HCT116 (cell line): Measurements from ENCODE around the gene NOLC1. TPM values are rescaled to one million over a fixed set of nuclear protein-coding genes. Genes with fewer than 3 reads are reported as not detected.

Experiments
- ATAC-seq: fragments of 200-7000 bp; cut with Tn5 transposase; 2 replicates; pipeline ENCODE4 v1.9.1; 2020; ENCODE audit warnings: mild to moderate bottlenecking, moderate library complexity
- BruUV-seq: library from RNA; stranded (reverse); fragments of 400-500 nt; replicated peaks from 2 replicates; lab custom pipeline; 2021; lab: Mats Ljungman, UMichigan
- CTCF ChIA-PET: fragments of 300-600 bp; sonication (Branson Sonifier 250); formaldehyde crosslinking; loops from one replicate; lab custom pipeline; 2021; ENCODE audit warnings: antibody characterized with exemption; lab: Charles Lee
- POLR2A ChIA-PET: fragments of 300-600, 350-600 bp; sonication (Branson Sonifier 250); formaldehyde crosslinking; loops from one replicate; lab custom pipeline; 2021; ENCODE audit warnings: antibody characterized with exemption; lab: Charles Lee
- RAD21 ChIA-PET, 2 experiments: fragments of 300-600 bp; sonication (Branson Sonifier 250); formaldehyde crosslinking; loops; one replicate each; lab custom pipeline; 2023; ENCODE audit warnings: low total read pairs in 2 of 2; ENCODE audit not compliant: uncharacterized antibody in 2 of 2, unreplicated experiment in 2 of 2, low non-redundant PET in 1 of 2; lab: Charles Lee
- DNase-seq: peaks from one replicate; pipeline ENCODE4 v3.0.0-alpha.2; 2010; ENCODE audit warnings: low read depth, low spot score
- H2AFZ ChIP-seq: fragments of 200-600 bp; shearing (Covaris generic), sonication (generic); 2 replicates; pipeline ENCODE4 v1.6.1; 2017; ENCODE audit warnings: low read depth, mixed run types, mixed read lengths, antibody characterized with exemption, low read length; ENCODE audit not compliant: poor library complexity, severe bottlenecking
- H3K27ac ChIP-seq: 2 replicates; pipeline ENCODE4 v1.5.1; 2012; ENCODE audit warnings: low read depth, low read length
- H3K27me3 ChIP-seq: fragments of 200-600 bp; sonication (generic); 2 replicates; pipeline ENCODE4 v1.6.1; 2016; ENCODE audit warnings: mixed run types, low read length, mixed read lengths; ENCODE audit not compliant: insufficient read depth
- H3K36me3 ChIP-seq, 2 experiments: fragments of 200-500 bp in 1 of 2; fragments of 200-600 bp in 1 of 2; sonication (Bioruptor generic) in 1 of 2; sonication (generic) in 1 of 2; 2 replicates each; pipeline versions ENCODE4 v1.5.1 to v1.6.1; 2014 to 2016; ENCODE audit warnings: low read length in 2 of 2, inconsistent platforms in 1 of 2, mixed read lengths in 1 of 2, mixed run types in 1 of 2; ENCODE audit not compliant: insufficient read depth in 2 of 2, control insufficient read depth in 1 of 2
- H3K4me1 ChIP-seq, 2 experiments: fragments of 200-600 bp in 1 of 2; sonication (generic) in 1 of 2; 2 replicates each; pipeline versions ENCODE4 v1.5.1 to v1.6.1; 2012 to 2017; ENCODE audit warnings: low read length in 2 of 2, inconsistent platforms in 1 of 2, mild to moderate bottlenecking in 1 of 2, mixed read lengths in 1 of 2, mixed run types in 1 of 2, moderate library complexity in 1 of 2; ENCODE audit not compliant: insufficient read depth in 2 of 2, control insufficient read depth in 1 of 2
- H3K4me2 ChIP-seq: fragments of 200-600 bp; sonication (generic); 2 replicates; pipeline ENCODE4 v1.6.1; 2017; ENCODE audit warnings: mixed run types, low read length, mixed read lengths
- H3K4me3 ChIP-seq, 2 experiments: fragments of 200-600 bp in 1 of 2; sonication (generic) in 1 of 2; replicated peaks in 1 of 2; 2 replicates each; pipeline ENCODE4 v1.5.1; 2011 to 2016; ENCODE audit warnings: low read length in 2 of 2, control low read depth in 1 of 2, low read depth in 1 of 2, mild to moderate bottlenecking in 1 of 2, mixed read lengths in 1 of 2, mixed run types in 1 of 2
- H3K79me2 ChIP-seq: fragments of 200-600 bp; sonication (generic); 2 replicates; pipeline ENCODE4 v1.6.1; 2017; ENCODE audit warnings: mild to moderate bottlenecking, mixed run types, low read length, moderate library complexity, mixed read lengths; ENCODE audit not compliant: insufficient read depth
- H3K9ac ChIP-seq: fragments of 200-600 bp; sonication (generic); 2 replicates; pipeline ENCODE4 v1.6.1; 2016; ENCODE audit warnings: low read length, mixed read lengths
- H3K9me2 ChIP-seq: fragments of 200-600 bp; sonication (generic), shearing (Covaris generic); 2 replicates; pipeline ENCODE4 v1.6.1; 2017; ENCODE audit warnings: mixed run types, mild to moderate bottlenecking, moderate library complexity; ENCODE audit not compliant: insufficient read depth
- H3K9me3 ChIP-seq, 2 experiments: fragments of 200-500 bp in 1 of 2; fragments of 200-600 bp in 1 of 2; sonication (Bioruptor generic) in 1 of 2; sonication (generic) in 1 of 2; 2 replicates each; pipeline ENCODE4 v1.6.1; 2014 to 2017; ENCODE audit warnings: low read length in 2 of 2, mixed read lengths in 2 of 2, inconsistent platforms in 1 of 2, low read depth in 1 of 2, mild to moderate bottlenecking in 1 of 2, mixed run types in 1 of 2, moderate library complexity in 1 of 2; ENCODE audit not compliant: control insufficient read depth in 1 of 2, insufficient read depth in 1 of 2
- H4K20me1 ChIP-seq: fragments of 200-600 bp; sonication (generic), shearing (Covaris generic); 2 replicates; pipeline ENCODE4 v1.6.1; 2017; ENCODE audit warnings: mixed run types, mild to moderate bottlenecking, moderate library complexity; ENCODE audit not compliant: insufficient read depth
- EGR1 ChIP-seq: IDR thresholded peaks from 2 replicates; pipeline ENCODE4 v1.6.1; 2012; ENCODE audit warnings: low read depth
- SP1 ChIP-seq: IDR thresholded peaks from 2 replicates; pipeline ENCODE4 v1.6.1; 2012; ENCODE audit warnings: low read depth
- YY1 ChIP-seq: IDR thresholded peaks from 2 replicates; pipeline ENCODE4 v1.6.1; 2011; ENCODE audit warnings: low read length, low read depth, moderate library complexity, mild to moderate bottlenecking; ENCODE audit not compliant: insufficient replicate concordance; ENCODE audit errors: extremely low read depth
- ZNF274 ChIP-seq: fragments of 200-500 bp; sonication (Bioruptor generic); IDR thresholded peaks from 2 replicates; pipeline ENCODE4 v1.6.1; 2014; ENCODE audit warnings: mild to moderate bottlenecking, low read depth, low read length, inconsistent platforms
- intact Hi-C: fragments of 100-400 bp; cut with micrococcal nuclease; formaldehyde crosslinking; loops from 2 replicates; pipeline ENCODE4 v1.10.0; 2022
- total RNA-seq: library from RNA; stranded (reverse); gene quantifications from one replicate; pipeline ENCODE4 v1.2.1, GENCODE V29; 2021; ENCODE audit not compliant: unreplicated experiment
- TF ChIP-seq, protein P1 (sequence below): IDR thresholded peaks from 2 replicates; pipeline ENCODE4 v1.6.1; 2012
- TF ChIP-seq, protein P2 (sequence below): IDR thresholded peaks from 2 replicates; pipeline ENCODE4 v1.6.1; 2012

NOLC1 gene
- total RNA-seq, 1 experiment from 2014 or later = 231 TPM

DNA sequence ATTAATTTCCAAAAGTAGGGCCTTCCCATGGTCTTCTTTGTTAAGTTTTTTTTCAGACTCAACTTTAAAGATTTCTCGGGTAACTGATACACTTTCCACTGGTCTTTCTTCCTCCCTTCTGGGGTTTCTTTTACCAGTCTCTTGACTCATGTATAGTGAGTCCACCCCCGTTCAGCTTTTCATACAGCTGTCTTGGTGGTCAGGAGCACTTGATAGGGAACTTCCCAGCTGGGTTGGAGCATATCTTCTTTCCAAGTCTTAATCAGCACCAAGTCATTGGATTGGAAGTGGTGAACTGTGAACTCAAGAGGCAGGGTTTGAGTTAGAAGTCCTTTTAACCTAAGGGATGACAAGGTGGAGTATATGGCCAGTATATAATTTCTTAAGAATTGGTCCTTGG lies 44.7 kb downstream of the NOLC1 start:
- ChIA-PET CTCF (no interaction called here), RAD21 (no interaction called here), POLR2A (no interaction called here)
- H3K9me3 ChIP-seq = peaks cover 4 to 9% of the 10 kb centered on the region in 2 experiments; a peak in 2 of 4 replicates
- no peaks in the 10 kb centered on the region for H4K20me1 ChIP-seq
- no peaks in the 10 kb centered on the region for H3K9me2 ChIP-seq
- ATAC-seq (no peak), DNase-seq (no peak)
- H2AFZ ChIP-seq = no peak overlapping the region
- intact Hi-C loops = no loop called here
- TF ChIP-seq, protein P1, sequence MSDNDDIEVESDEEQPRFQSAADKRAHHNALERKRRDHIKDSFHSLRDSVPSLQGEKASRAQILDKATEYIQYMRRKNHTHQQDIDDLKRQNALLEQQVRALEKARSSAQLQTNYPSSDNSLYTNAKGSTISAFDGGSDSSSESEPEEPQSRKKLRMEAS = no peak
- TF ChIP-seq, protein P2, sequence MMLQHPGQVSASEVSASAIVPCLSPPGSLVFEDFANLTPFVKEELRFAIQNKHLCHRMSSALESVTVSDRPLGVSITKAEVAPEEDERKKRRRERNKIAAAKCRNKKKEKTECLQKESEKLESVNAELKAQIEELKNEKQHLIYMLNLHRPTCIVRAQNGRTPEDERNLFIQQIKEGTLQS = no peak
- TF ChIP-seq ZNF274 (no peak), YY1 (no peak)
- no peaks in the 10 kb centered on the region for H3K79me2 ChIP-seq
- H3K36me3 ChIP-seq = peaks cover 0 to 5% of the 10 kb centered on the region in 2 experiments; a peak in 1 of 4 replicates
- peaks cover 10 to 15% of the 10 kb centered on the region in 2 experiments; a peak in 3 of 4 replicates for H3K4me1 ChIP-seq
- no peak overlapping the region for H3K4me3 ChIP-seq
- H3K9ac ChIP-seq = no peak overlapping the region
- H3K4me2 ChIP-seq = no peak overlapping the region
- H3K27ac ChIP-seq = no peak overlapping the region
- BruUV-seq = no TSS peak
- H3K27me3 ChIP-seq = no peaks in the 10 kb centered on the region

DNA sequence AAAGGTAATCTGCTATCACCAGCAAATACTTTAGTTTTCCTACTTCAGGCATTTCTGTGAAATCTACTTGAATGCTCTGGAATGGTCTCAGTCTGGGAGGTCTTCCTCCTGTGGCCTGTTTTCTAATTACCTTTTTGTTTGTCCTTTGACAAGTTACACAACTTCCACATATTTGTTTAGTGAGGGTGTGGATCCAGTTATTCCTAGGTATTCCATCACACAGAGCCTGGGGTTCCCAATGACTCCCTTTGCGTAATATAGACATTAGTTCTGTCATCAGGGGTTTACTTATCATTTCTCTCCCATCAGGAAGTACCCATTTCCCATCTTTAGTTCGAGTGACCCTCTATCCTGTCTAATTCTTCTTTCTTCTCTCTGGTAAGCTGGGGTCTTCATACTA lies 45.8 kb downstream of the NOLC1 start:
- Histone ChIP-seq H3K4me1 (peaks cover 10 to 15% of the 10 kb centered on the region in 2 experiments; a peak in 3 of 4 replicates), H3K9me3 (no peaks in the 10 kb centered on the region), H3K27me3 (no peaks in the 10 kb centered on the region), H3K9me2 (no peaks in the 10 kb centered on the region), H3K4me2 (0 out of 2 replicates have a peak overlapping the region, but pooled peaks have one; percentile 7), H3K36me3 (no peaks in the 10 kb centered on the region), H3K79me2 (no peaks in the 10 kb centered on the region), H3K4me3 (no peak overlapping the region), H3K27ac (no peak overlapping the region), H4K20me1 (no peaks in the 10 kb centered on the region), H2AFZ (no peak overlapping the region), H3K9ac (no peak overlapping the region)
- RAD21 ChIA-PET = no interaction called here
- ATAC-seq (no peak), DNase-seq (no peak)
- TF ChIP-seq SP1 (no peak), EGR1 (no peak)
- TF ChIP-seq, protein P2 = no peak
- intact Hi-C loops = no loop called here
- POLR2A ChIA-PET = no interaction called here
- CTCF ChIA-PET = no interaction called here
- no TSS peak for BruUV-seq
